ELF-1 (cell line): ENCODE data around the gene PIAS4.
A peak's percentile ranks its signal among the peaks of the same experiment; 100 is the strongest.

ENCODE experiments used
- DNase-seq: peaks from one replicate; pipeline ENCODE4 v3.0.0-alpha.2; 2016; ENCODE audit warnings: low read depth, low spot score

The PIAS4 gene

DNA sequence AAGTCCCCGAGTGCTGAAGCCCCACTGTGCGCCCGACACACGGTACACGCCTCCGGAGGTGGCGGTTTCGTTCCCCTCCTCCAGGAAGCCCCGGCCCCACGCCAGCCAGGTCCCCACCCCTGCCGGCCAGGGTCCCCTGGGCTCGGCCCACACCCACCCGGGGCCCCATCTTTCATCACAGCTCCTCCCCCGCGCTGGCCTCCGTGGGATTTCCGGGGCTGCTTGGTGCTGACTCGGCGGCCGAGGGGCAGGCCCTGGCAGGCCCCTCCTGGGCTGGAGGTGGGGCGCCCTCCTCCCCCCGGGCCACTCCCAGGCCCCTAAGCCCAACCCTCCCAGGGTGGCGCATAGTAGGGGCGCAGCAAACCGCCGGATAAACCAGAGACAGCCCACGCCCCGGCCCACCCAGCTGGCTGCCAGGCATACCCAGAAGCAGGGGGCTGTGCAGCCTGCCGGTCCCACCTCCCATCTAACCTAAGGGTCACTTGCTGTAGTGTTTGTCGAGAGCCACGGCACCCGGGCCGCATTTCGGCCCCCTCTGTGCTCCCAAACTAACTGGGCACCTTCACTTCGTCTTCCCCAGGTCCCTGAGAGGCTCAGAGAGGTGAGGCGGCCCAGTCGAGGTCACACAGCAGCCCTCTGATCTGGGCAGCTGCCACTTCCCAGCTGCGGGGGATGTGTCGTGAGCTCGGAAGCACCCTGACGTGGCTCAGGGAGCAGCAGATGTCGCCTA, 52.5 kb downstream of the PIAS4 start:
- DNase-seq = no peak

GRCh38 chr19:4060621-4061177, 53.2 kb downstream of the PIAS4 start:
- no peak for DNase-seq

GRCh38 chr19:4061178-4061682, 53.7 kb downstream of the PIAS4 start:
- DNase-seq = no peak

DNA sequence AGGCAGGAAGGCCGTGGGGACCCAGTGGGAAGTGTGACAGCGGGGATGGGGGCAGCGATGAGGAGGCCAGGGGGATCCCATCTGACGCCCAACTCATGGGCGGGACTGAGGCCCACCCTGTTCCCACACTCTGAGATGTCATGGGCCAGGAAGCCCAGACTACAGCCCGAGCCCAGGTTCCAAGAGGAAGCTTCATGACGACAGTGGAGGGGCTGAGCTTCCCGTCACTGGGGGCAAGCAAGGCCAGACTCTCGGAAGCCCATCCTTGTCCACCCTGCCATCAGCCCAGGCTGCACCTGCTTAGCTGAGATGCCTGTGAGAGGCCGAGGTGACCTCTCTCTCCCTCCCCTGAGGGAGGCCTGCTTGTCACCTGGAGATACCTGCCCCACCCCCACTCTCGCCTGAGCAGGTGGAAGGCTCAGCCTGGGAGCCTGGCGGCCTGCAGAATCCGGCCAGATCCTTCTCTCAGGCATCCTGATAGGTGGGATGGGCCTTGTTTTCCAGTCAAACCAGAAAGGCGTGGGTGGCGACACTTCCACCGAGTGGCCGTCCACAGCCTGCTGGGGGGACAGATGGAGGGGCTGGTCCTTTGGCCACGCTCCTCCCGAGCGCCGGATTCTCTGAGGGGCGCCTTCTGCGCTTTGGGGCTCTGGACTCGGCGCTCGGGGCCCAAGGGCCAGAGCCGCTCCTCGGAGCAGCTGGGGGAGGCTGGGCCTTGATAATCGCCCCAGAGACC, 54.3 kb downstream of the PIAS4 start:
- DNase-seq = peak; percentile 87

DNA sequence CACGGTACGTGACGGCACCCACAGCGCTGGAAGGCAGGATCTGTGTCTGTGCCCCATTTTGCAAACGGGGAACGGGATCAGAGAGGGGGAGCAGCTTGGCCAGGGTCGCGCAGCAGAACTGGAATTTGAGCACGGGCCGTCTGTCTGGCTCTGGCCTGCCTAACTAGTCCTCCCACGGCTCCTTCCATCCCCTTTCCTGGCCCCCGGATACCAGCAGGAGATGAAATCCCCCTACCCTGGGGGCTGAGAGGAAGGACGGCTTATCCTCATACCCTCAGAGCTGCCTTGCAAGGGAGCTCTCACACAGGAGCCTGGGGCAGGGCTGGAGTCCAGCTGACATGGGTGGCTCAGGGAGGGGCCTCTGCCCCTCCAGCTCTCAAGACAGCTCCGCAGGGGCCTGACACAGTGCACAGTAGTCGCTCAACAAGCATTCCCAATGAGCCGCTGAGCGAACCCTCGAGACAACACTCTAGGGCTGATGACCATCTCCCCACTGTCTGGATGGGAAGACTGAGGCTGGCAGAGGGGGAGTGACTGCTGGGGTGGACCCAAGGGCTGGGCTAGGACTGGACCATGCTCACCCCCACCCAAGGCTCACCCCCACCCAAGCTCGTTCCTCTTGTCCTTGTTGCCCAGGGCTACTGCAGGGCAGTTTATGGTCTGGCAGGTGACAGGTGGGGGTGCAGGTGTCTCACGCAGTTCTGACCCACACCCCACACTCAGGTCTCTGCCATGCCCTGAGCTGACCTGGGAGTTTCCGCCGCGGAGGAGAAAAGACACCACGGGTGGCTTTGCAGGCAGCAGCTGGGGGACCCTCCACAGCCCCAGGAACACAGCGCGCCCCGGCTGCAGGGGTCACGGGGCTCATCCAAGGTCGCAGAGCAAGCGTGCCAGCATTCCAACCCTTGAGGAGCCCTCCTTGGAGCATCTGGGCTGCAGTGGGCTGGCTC, 55.2 kb downstream of the PIAS4 start:
- peak; percentile 84 for DNase-seq

- peak; percentile 59 for DNase-seq
These were observed 56.0 kb downstream of the PIAS4 start for GRCh38 chr19:4063369-4064148.

GRCh38 chr19:4064149-4064495, 56.6 kb downstream of the PIAS4 start:
- DNase-seq = no peak

DNA sequence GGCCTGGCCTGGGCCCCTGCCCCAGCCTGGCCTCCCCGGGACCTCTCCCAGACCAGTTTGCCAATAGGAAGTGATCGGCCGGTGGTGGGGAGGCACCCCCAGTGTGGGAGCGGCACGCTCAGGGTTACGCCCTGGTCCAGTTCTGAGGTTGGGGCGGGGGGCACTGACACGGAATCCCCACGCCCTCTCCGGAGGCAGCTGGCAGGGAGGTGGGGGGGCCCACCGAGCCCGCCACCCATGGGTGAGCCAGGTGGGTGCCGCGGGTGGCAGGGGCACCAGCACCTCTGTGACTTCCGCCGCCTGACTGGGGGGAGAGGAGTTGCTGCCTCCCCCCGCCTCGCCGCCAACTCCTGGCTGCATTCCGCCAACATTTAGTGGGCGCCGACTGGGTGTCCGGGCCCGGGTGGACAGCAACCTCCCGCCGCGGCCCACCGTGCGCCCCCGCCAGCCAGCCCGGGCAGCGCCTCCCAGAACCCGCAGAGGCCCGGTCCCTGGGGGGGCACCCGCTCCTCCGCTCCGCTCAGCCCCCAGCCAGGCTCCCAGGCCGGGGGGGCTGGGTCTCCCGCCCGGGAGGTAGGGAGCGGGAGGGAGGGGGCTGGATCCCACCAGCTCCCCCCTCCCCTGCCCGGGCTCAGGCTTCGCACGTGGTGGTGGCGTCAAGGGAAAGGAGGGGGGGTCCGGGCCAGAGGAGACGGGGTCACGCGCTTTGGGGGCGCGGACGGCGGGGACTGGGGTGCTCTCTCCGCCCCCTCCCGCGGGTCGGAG, 57.1 kb downstream of the PIAS4 start:
- no peak for DNase-seq

- DNase-seq = peak; percentile 94
These were observed 58.1 kb downstream of the PIAS4 start for GRCh38 chr19:4065430-4066175.

- no peak for DNase-seq
These were observed 58.7 kb downstream of the PIAS4 start for GRCh38 chr19:4066176-4066606.

DNA sequence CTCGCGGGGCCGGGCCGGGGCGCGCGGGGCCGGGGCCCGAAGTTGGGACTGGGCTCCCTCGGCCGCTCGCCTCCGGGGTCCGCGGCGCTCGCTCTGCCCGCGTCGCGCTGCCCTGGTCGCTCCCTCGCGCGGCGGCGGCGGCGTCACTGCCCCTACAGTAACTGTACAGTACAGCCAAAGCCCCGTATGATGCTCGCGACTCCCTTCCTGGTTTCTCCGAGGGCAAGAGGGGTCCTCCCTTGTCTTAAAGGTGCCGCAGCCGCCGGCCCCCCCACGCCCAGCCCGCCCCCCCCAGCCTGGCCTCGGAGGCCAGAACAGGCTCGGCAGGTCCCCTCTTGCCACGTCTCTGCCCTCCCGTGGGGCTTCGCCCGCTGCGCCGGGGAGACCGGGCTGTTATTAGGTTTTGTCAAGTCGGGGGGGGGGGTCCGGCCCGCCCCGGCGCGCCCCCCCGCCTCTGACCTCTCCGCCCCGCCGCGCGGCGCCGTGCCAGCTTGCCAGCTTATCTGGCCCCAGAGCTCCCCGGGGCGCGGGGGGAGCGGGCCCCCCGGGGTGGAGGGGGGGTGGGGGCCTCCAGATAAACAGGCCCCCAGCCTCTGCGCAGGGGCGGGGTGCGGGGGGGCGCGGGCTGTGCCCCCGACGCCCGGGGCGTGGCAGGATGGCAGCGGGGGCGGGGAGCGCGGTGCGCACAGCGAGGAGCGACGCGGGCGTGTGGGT, 59.3 kb downstream of the PIAS4 start, which contains the start of gene ZBTB7A:
TSS of gene ZBTB7A (minus strand) at position 218 of the 714 bp plus-strand sequence. CDS start 11,667 bp downstream, outside the sequence.
- DNase-seq = no peak

GRCh38 chr19:4067396-4068046, 60.0 kb downstream of the PIAS4 start:
- no peak for DNase-seq

DNA sequence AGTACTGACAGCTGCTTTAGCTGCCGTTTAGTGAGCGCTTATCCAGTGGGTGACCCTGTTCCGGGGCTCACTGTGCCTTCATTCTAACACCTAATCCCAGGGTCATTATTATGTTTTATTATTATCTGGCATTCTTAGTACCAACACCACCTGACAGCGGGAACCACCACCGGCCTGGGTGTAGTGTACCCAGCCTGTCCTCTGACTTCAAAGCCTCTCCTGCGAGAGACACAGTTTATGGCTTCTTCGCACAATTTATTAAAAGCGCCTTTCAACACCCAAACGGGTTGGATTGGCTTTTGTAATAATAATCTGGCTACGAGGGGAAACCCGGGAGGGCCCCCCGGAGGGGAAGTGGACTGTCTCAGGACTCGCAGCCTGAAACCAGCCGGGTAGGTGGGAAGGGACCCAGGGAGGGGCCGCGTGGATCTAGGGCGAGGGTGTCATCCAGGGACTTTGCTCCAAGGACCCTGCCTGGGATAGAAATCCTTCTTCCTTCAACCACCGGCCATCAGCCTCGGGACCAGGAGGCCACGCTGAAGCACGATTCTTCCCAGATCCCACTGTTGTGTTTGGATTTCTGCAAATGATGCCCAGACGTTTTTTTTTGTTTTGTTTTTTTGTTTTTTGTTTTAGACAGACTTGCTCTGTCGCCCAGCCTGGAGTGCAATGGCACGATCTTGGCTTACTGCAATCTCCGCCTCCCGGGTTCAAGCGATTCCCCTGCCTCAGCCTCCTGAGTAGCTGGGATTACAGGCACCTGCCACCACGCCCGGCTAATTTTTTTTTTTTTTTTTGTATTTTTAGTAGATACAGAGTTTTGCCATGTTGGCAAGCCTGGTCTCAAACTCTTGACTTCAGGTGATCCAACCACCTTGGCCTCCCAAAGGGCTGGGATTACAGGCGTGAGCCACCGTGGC, 60.8 kb downstream of the PIAS4 start:
- DNase-seq = no peak

- DNase-seq = no peak
These were observed 61.9 kb downstream of the PIAS4 start for GRCh38 chr19:4069331-4069959.

DNA sequence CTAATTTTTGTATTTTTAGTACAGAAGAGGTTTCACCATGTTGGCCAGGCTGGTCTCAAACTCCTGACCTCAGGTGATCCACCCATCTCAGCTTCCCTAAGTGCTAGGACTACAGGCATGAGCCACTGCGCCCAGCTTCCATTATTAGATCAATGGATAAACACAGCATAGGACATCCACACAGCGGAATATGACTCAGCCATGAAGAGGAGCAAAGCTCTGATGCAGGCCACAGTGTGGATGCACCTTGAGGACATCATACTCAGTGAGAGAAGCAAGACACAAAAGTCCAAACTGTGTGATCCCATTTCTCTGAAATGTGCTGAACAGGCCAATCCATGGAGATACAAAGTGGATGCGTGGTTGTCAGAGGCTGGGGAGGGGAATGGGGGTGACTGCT, 64.1 kb downstream of the PIAS4 start:
- DNase-seq = no peak

GRCh38 chr19:4075373-4075772, 67.8 kb downstream of the PIAS4 start:
- DNase-seq = no peak
